Stomach (tissue), 9 donors: ENCODE results near the gene GPANK1. TPM values are rescaled to one million over a fixed set of nuclear protein-coding genes. Genes with fewer than 3 reads are reported as not detected.
A peak's percentile ranks its signal among the peaks of the same experiment; 100 is the strongest.

Source experiments
- DNase-seq, 2 donors: peaks; one replicate each; pipeline versions ENCODE4 v3.0.0 to v3.0.0-alpha.2; 2013 to 2019
- H3K27ac ChIP-seq, 5 donors: fragments of 200-600 bp in 4 of 5; sonication (generic) in 4 of 5; one replicate each; pipeline ENCODE4 v1.5.1; 2013 to 2019; ENCODE audit warnings: mild to moderate bottlenecking in 1 of 5, moderate library complexity in 1 of 5
- H3K27me3 ChIP-seq, 3 donors: fragments of 200-600 bp; sonication (generic); one replicate each; pipeline ENCODE4 v1.5.1; 2017 to 2019; ENCODE audit warnings: mixed run types in 1 of 3
- H3K36me3 ChIP-seq, 4 donors: fragments of 200-600 bp; sonication (generic); 1 replicate in 3 of 4; 2 replicates in 1 of 4; pipeline ENCODE4 v1.5.1; 2016 to 2019
- H3K4me1 ChIP-seq, 4 donors: fragments of 200-600 bp; sonication (generic); one replicate each; pipeline ENCODE4 v1.5.1; 2016 to 2019
- H3K4me3 ChIP-seq, 4 donors: fragments of 200-600 bp; sonication (generic) in 3 of 4; one replicate each; pipeline ENCODE4 v1.5.1; 2016 to 2019; ENCODE audit warnings: mild to moderate bottlenecking in 1 of 4
- H3K9me3 ChIP-seq, 4 donors: fragments of 200-600 bp; sonication (generic); one replicate each; pipeline ENCODE4 v1.5.1; 2016 to 2019
- CTCF ChIP-seq, 7 experiments: fragments of 450-650 bp in 4 of 7; fragments of 200-600 bp in 3 of 7; sonication (generic) in 3 of 7; IDR thresholded peaks; one replicate each; pipeline ENCODE4 v1.5.1; 2016 to 2019; ENCODE audit warnings: antibody characterized with exemption in 7 of 7, control low read depth in 2 of 7, mild to moderate bottlenecking in 1 of 7
- EP300 ChIP-seq: sonication (generic); formaldehyde crosslinking; IDR thresholded peaks from one replicate; pipeline ENCODE4 v1.6.1; 2017; ENCODE audit warnings: antibody characterized with exemption
- POLR2A ChIP-seq, 4 donors: fragments of 450-650 bp; IDR thresholded peaks; one replicate each; pipeline ENCODE4 v1.6.1; 2016; ENCODE audit warnings: antibody characterized with exemption in 4 of 4, control low read depth in 2 of 4, mild to moderate bottlenecking in 1 of 4, moderate library complexity in 1 of 4
- POLR2AphosphoS5 ChIP-seq, 3 donors: sonication (generic); formaldehyde crosslinking; IDR thresholded peaks; one replicate each; pipeline ENCODE4 v1.6.1; 2016; ENCODE audit warnings: antibody characterized with exemption in 3 of 3
- WGBS, 5 donors: extraction: QIAGEN DNeasy Blood & Tissue Kit in 3 of 5; methylation state at CpG; one replicate each; pipeline versions ENCODE4 v1.1.5 to v1.1.7; 2013 to 2018; 5-methylcytosine and 5-hydroxymethylcytosine counted together
- intact Hi-C: fragments of 100-400 bp; cut with DNase I; formaldehyde crosslinking; loops from one replicate; pipeline ENCODE4 v1.15.1; 2023; ENCODE audit warnings: low total_unique reads
- polyA plus RNA-seq, 3 donors: library from polyadenylated mRNA; stranded (reverse); fragments of 200-250 nt; gene quantifications; one replicate each; pipeline ENCODE4 v1.2.3, GENCODE V29; 2013
- total RNA-seq, 5 donors: library from RNA; depleted of rRNA; stranded (reverse); fragments of >200 nt; gene quantifications; one replicate each; pipeline versions ENCODE4 v1.1.0 to v1.2.3, GENCODE V29; 2014 to 2016
- donor health status: healthy with polysubstance abuse.
- donor health status: Bipolar disorder and iron deficiency.
- donor health status: healthy.

The GPANK1 gene
- total and polyA plus RNA-seq, 8 donors: 5.8 to 36.8 (median 13.2) TPM

GRCh38 chr6:31662124-31662723, 2.6 kb downstream of the GPANK1 start:
- H3K4me3 ChIP-seq: no peak overlapping the region
- TF ChIP-seq CTCF (IDR thresholded peaks at IDR 0.05): no peak
- no peak for TF ChIP-seq EP300
- no peak for TF ChIP-seq POLR2A (IDR thresholded peaks at IDR 0.05)
- TF ChIP-seq POLR2AphosphoS5 (IDR thresholded peaks at IDR 0.05): no peak
- peaks cover 18 to 38% (median 30%) of the 10 kb centered on the region in 4 donors for H3K36me3 ChIP-seq
- DNase-seq: no peak
- H3K9me3 ChIP-seq: no peaks in the 10 kb centered on the region
- H3K27me3 ChIP-seq: no peaks in the 10 kb centered on the region
- H3K27ac ChIP-seq: peak overlapping the region in 3 of 5 donors; percentile 26 to 91 (median 87)
- intact Hi-C loops: no loop called here
- WGBS, 5 donors: 86 to 93% (median 91%) methylated on average over 12 of the region's 12 CpGs
- peaks cover 49 to 81% (median 77%) of the 10 kb centered on the region in 4 donors for H3K4me1 ChIP-seq

- Histone ChIP-seq H3K4me3 (peak overlapping the region; percentile 69 to 87 (median 80)), H3K36me3 (peaks cover 14 to 41% (median 32%) of the 10 kb centered on the region in 4 donors), H3K27ac (peak overlapping the region; percentile 78 to 93 (median 91)), H3K4me1 (peaks cover 42 to 77% (median 74%) of the 10 kb centered on the region in 4 donors), H3K27me3 (no peaks in the 10 kb centered on the region), H3K9me3 (no peaks in the 10 kb centered on the region)
- TF ChIP-seq CTCF (IDR thresholded peaks at IDR 0.05) (no peak), POLR2AphosphoS5 (IDR thresholded peaks at IDR 0.05) (no peak), EP300 (no peak), POLR2A (IDR thresholded peaks at IDR 0.05) (no peak)
- 54 to 75% (median 64%) methylated on average over 12 of the region's 12 CpGs for WGBS, 5 donors
- intact Hi-C loops: no loop called here
- no peak for DNase-seq
These were observed 3.3 kb downstream of the GPANK1 start for GRCh38 chr6:31661262-31662123.

- no peaks in the 10 kb centered on the region for H3K9me3 ChIP-seq
- intact Hi-C loops: no loop called here
- DNase-seq: peak; percentile 90 to 96
- TF ChIP-seq POLR2AphosphoS5 (IDR thresholded peaks at IDR 0.05) (peak; percentile 55 to 97 (median 89)), EP300 (no peak), POLR2A (IDR thresholded peaks at IDR 0.05) (peak in 1 of 4 donors; percentile 78)
- WGBS, 5 donors: 0 to 1% (median 1%) methylated on average over 26 to 52 of the region's 52 CpGs
- H3K4me3 ChIP-seq: peak within 1 kb of the TSS; percentile 69 to 87 (median 80)
- H3K36me3 ChIP-seq: peaks cover 14 to 50% (median 41%) of the 10 kb centered on the region in 4 donors
- H3K4me1 ChIP-seq: peaks cover 40 to 82% (median 75%) of the 10 kb centered on the region in 4 donors
- H3K27me3 ChIP-seq: no peaks in the 10 kb centered on the region
- peak within 1 kb of the TSS; percentile 78 to 93 (median 91) for H3K27ac ChIP-seq
These were observed 4.2 kb downstream of the GPANK1 start, which contains the start of gene C6orf47 for GRCh38 chr6:31660381-31661261. C6orf47 (minus strand) TSS chr6:31660778; CDS start chr6:31659947, 831 bp downstream.

- Histone ChIP-seq H3K9me3 (no peaks in the 10 kb centered on the region), H3K27me3 (no peaks in the 10 kb centered on the region), H3K36me3 (peaks cover 14 to 52% (median 48%) of the 10 kb centered on the region in 4 donors), H3K27ac (peak overlapping the region; percentile 78 to 93 (median 91)), H3K4me3 (peak overlapping the region; percentile 69 to 87 (median 80)), H3K4me1 (peaks cover 40 to 85% (median 76%) of the 10 kb centered on the region in 4 donors)
- peak in 1 of 2 donors; percentile 54 for DNase-seq
- 6 to 28% (median 12%) methylated on average over 13 of the region's 13 CpGs for WGBS, 5 donors
- TF ChIP-seq EP300 (no peak), CTCF (IDR thresholded peaks at IDR 0.05) (no peak), POLR2AphosphoS5 (IDR thresholded peaks at IDR 0.05) (no peak), POLR2A (IDR thresholded peaks at IDR 0.05) (no peak)
- intact Hi-C loops: no loop called here
These were observed 5.0 kb downstream of the GPANK1 start for GRCh38 chr6:31659649-31660380.
